Psoas muscle (tissue), 8 donors: ENCODE measurements around the gene SUPT6H. TPM values are rescaled to one million over a fixed set of nuclear protein-coding genes. Genes with fewer than 3 reads are reported as not detected.
A peak's percentile ranks its signal among the peaks of the same experiment; 100 is the strongest.

Experiments
- ATAC-seq, 4 donors: fragments of 200-7000 bp; cut with Tn5 transposase; one replicate each; pipeline ENCODE4 v1.9.1; 2020; ENCODE audit warnings: moderate library complexity in 3 of 4, mild to moderate bottlenecking in 2 of 4
- DNase-seq, 2 donors: peaks; one replicate each; pipeline ENCODE4 v3.0.0-alpha.2; 2020
- H3K27ac ChIP-seq: fragments of 200-600 bp; one replicate; pipeline ENCODE4 v1.8.0; 2022
- H3K27me3 ChIP-seq, 3 donors: fragments of 200-600 bp in 1 of 3; one replicate each; pipeline versions ENCODE4 v1.6.1 to v1.8.0; 2013 to 2022; ENCODE audit warnings: low read length in 2 of 3, mild to moderate bottlenecking in 2 of 3, moderate library complexity in 1 of 3; ENCODE audit not compliant: insufficient read depth in 3 of 3
- H3K36me3 ChIP-seq, 2 donors: fragments of 200-600 bp in 1 of 2; one replicate each; pipeline versions ENCODE4 v1.6.1 to v1.8.0; 2013 to 2022; ENCODE audit warnings: low read depth in 1 of 2, mild to moderate bottlenecking in 1 of 2, moderate library complexity in 1 of 2; ENCODE audit not compliant: insufficient read depth in 1 of 2
- H3K4me1 ChIP-seq: fragments of 200-600 bp; one replicate; pipeline ENCODE4 v1.8.0; 2022
- H3K4me3 ChIP-seq: fragments of 200-600 bp; one replicate; pipeline ENCODE4 v1.8.0; 2022; ENCODE audit warnings: mild to moderate bottlenecking
- H3K9me3 ChIP-seq: fragments of 200-600 bp; one replicate; pipeline ENCODE4 v1.8.0; 2022
- WGBS, 3 donors: extraction: QIAGEN DNeasy Blood & Tissue Kit; methylation state at CpG; one replicate each; pipeline versions ENCODE4 v1.1.6 to v1.1.7; 2013; 5-methylcytosine and 5-hydroxymethylcytosine counted together
- intact Hi-C, 2 donors: fragments of 100-400 bp; cut with DNase I; formaldehyde crosslinking; loops; one replicate each; pipeline versions ENCODE4 v1.11.0 to v1.14.2; 2022
- polyA plus RNA-seq, 3 donors: library from polyadenylated mRNA; stranded (reverse); fragments of 200-250 nt; gene quantifications; one replicate each; pipeline ENCODE4 v1.2.3, GENCODE V29; 2013
- total RNA-seq, 4 donors: library from RNA; stranded (reverse); fragmentation: NEBNext Ultra II Directional in 2 of 4; extraction: Animal tissue kit (Norgen Biotek cat#: 25700) in 2 of 4; gene quantifications; one replicate each; pipeline versions ENCODE4 v1.2.1 to v1.2.4, GENCODE V29; 2021 to 2023
- TF ChIP-seq, protein P1 (sequence below): fragments of 200-600 bp; IDR thresholded peaks from one replicate; pipeline ENCODE4 v1.8.0; 2022; ENCODE audit warnings: antibody characterized with exemption
- donor health status: healthy with polysubstance abuse.
- donor health status: DM: no; HTN: no; CAD: no; lungs with moderate emphysema.
- donor health status: Bipolar disorder and iron deficiency.
- donor health status: healthy.
- donor health status: DM: yes; HTN: yes; CAD: no.
- donor health status: DM: no; HTN: no; CAD: no.
- donor health status: DM: no; HTN: no; CAD: no.
- donor health status: DM: yes; HTN: yes; CAD: no.

SUPT6H gene
- total and polyA plus RNA-seq, 7 donors, result 28.6 to 77.4 (median 67.0) TPM

DNA sequence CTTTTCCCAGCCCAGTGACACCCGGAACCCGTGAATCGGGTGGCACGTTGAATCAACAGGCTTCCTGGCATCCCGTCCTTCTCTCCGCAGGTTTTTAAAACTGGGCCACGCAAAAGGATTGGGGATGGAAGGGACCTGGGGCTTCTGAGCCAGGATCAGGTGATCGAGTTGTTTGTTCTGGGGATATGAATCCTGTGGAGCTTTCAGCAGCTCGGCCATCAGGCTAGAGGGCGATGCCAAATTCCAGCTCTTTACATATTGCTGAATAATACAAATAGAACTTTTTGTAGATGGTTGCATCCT lies 473 bp downstream of the SUPT6H start:
- H3K4me3 ChIP-seq, result peak overlapping the region; percentile 89
- no peaks in the 10 kb centered on the region for H3K9me3 ChIP-seq
- H3K27ac ChIP-seq, result peak overlapping the region; percentile 91
- ATAC-seq (peak in 2 of 4 donors; percentile 24 to 28), DNase-seq (no peak)
- no peaks in the 10 kb centered on the region for H3K27me3 ChIP-seq
- peaks cover 37% of the 10 kb centered on the region for H3K4me1 ChIP-seq
- intact Hi-C loops, result loop anchor here in 1 of 2 donors (2.0 kb wide), 1 partner anchor 16 kb away; no protein-coding TSS in a partner anchor
- WGBS, 3 donors, result 0 to 1% (median 0%) methylated on average over 10 of the region's 10 CpGs
- TF ChIP-seq, protein P1, sequence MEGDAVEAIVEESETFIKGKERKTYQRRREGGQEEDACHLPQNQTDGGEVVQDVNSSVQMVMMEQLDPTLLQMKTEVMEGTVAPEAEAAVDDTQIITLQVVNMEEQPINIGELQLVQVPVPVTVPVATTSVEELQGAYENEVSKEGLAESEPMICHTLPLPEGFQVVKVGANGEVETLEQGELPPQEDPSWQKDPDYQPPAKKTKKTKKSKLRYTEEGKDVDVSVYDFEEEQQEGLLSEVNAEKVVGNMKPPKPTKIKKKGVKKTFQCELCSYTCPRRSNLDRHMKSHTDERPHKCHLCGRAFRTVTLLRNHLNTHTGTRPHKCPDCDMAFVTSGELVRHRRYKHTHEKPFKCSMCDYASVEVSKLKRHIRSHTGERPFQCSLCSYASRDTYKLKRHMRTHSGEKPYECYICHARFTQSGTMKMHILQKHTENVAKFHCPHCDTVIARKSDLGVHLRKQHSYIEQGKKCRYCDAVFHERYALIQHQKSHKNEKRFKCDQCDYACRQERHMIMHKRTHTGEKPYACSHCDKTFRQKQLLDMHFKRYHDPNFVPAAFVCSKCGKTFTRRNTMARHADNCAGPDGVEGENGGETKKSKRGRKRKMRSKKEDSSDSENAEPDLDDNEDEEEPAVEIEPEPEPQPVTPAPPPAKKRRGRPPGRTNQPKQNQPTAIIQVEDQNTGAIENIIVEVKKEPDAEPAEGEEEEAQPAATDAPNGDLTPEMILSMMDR, result no peak
- H3K36me3 ChIP-seq, result peaks cover 3 to 44% of the 10 kb centered on the region in 2 donors

DNA sequence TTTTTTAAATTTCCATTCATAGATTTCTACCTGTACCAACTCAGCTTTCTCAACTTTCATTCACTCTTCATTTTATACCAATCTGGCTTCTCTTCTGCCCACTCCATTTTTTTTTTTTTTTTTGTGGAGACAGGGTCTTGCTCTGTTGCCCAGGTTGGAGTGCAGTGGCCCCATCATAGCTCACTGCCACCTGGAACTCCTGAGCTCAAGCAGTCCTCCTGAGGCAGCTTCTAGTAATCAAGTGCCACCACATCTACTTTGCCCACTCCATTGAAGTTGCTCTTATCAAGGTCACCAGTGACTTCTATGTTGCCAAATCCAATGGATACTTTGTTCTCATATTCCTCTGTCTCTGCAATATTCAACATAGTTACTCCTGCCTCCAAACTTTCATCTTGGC lies 1.7 kb downstream of the SUPT6H start:
- no peaks in the 10 kb centered on the region for H3K27me3 ChIP-seq
- intact Hi-C loops, result loop anchor here in 1 of 2 donors (2.0 kb wide), 1 partner anchor 17 kb away; no protein-coding TSS in a partner anchor
- H3K4me3 ChIP-seq, result peak overlapping the region; percentile 89
- H3K9me3 ChIP-seq, result no peaks in the 10 kb centered on the region
- ATAC-seq, result no peak
- TF ChIP-seq, protein P1, result no peak
- H3K4me1 ChIP-seq, result peaks cover 37% of the 10 kb centered on the region
- H3K27ac ChIP-seq, result peak overlapping the region; percentile 91
- DNase-seq, result no peak
- H3K36me3 ChIP-seq, result peaks cover 3 to 42% of the 10 kb centered on the region in 2 donors

- Histone ChIP-seq H3K27ac (no peak overlapping the region), H3K4me1 (peaks cover 28% of the 10 kb centered on the region), H3K9me3 (no peaks in the 10 kb centered on the region), H3K4me3 (no peak overlapping the region), H3K36me3 (peaks cover 3 to 54% of the 10 kb centered on the region in 2 donors), H3K27me3 (no peaks in the 10 kb centered on the region)
- TF ChIP-seq, protein P1, result no peak
- DNase-seq, result no peak
- ATAC-seq, result no peak
- 73 to 76% (median 75%) methylated on average over 2 of the region's 2 CpGs for WGBS, 3 donors
- intact Hi-C loops, result no loop called here
Observed at GRCh38 chr17:28665994-28666393, 4.0 kb downstream of the SUPT6H start.

DNA sequence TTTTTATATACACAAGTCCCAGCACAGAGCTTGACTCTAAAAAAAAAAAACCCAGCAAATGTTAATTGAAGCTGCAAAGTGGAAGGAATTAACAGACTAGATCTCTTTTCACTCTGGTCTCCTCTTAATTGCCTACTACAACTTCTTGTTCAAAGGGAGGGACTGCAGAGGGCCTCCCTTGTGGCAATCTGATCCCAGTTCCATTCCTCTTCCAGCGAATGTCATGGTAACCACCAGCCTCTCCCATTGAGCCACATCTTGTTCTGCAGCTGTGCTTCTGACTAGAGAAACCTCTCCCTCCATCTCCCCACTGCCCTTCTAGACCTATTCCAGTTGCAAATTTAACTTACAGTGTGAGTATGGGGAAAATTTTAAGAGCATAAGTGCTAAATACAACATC lies 5.9 kb downstream of the SUPT6H start:
- H3K36me3 ChIP-seq, result peaks cover 9 to 73% of the 10 kb centered on the region in 2 donors
- DNase-seq, result no peak
- intact Hi-C loops, result no loop called here
- no peaks in the 10 kb centered on the region for H3K9me3 ChIP-seq
- H3K4me1 ChIP-seq, result peaks cover 24% of the 10 kb centered on the region
- no peak for ATAC-seq
- no peak overlapping the region for H3K4me3 ChIP-seq
- H3K27ac ChIP-seq, result no peak overlapping the region
- 59 to 85% (median 68%) methylated on average over 1 of the region's 1 CpG for WGBS, 3 donors
- no peaks in the 10 kb centered on the region for H3K27me3 ChIP-seq
- TF ChIP-seq, protein P1, result no peak

DNA sequence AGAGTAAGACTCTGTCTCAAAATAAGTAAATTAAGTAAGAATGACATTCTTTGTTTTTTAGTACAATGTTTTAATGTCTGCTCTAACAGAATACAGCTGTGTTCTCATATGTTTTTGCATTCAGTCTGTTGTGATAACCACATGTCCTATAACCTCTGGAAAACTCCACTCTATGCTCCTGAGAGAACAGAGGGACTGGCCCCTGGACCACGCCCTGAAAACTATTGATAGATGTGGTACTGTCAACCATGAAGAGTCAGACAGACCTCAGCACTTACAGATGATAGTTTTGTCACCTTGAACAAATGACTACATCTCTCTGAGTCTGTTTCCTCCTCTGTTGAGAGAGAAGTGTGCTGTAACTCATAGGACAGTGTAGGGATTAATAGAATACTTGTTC lies 7.9 kb downstream of the SUPT6H start:
- TF ChIP-seq, protein P1, result no peak

More for the DNA sequence above, 7.9 kb downstream of the SUPT6H start:
- Histone ChIP-seq H3K9me3 (no peaks in the 10 kb centered on the region), H3K27ac (no peak overlapping the region), H3K4me1 (peaks cover 3% of the 10 kb centered on the region), H3K36me3 (peaks cover 23 to 91% of the 10 kb centered on the region in 2 donors), H3K4me3 (no peak overlapping the region), H3K27me3 (no peaks in the 10 kb centered on the region)
- DNase-seq, result no peak
- WGBS, 3 donors, result 91 to 95% (median 94%) methylated on average over 1 of the region's 1 CpG
- intact Hi-C loops, result no loop called here
- ATAC-seq, result no peak
